T-cell (primary cell): ENCODE results near the gene KAZN. TPM values are rescaled to one million over a fixed set of nuclear protein-coding genes. Genes with fewer than 3 reads are reported as not detected.

Experiments used
- ATAC-seq, 4 experiments: fragments of 200-7000 bp in 3 of 4; fragments of 150-1000 bp in 1 of 4; cut with Tn5 transposase; replicated peaks in 1 of 4; 1 replicate in 3 of 4; 2 replicates in 1 of 4; pipeline ENCODE4 v1.10.0; 2021; ENCODE audit warnings: moderate library complexity in 3 of 4, mild to moderate bottlenecking in 2 of 4, moderate number of reproducible peaks in 1 of 4
- CTCF ChIA-PET, 2 donors: fragments of 300-600 bp; sonication (Branson Sonifier 250); formaldehyde crosslinking; loops; one replicate each; lab custom pipeline; 2022; ENCODE audit warnings: antibody characterized with exemption in 2 of 2; lab: Charles Lee
- POLR2A ChIA-PET, 2 donors: fragments of 300-600 bp; sonication (Branson Sonifier 250); formaldehyde crosslinking; loops; one replicate each; lab custom pipeline; 2022; ENCODE audit warnings: antibody characterized with exemption in 2 of 2; lab: Charles Lee
- DNase-seq, 35 experiments: peaks; one replicate each; pipeline versions ENCODE4 v3.0.0 to v3.0.0-alpha.2; 2013 to 2023
- H3K27ac ChIP-seq: one replicate; pipeline ENCODE4 v1.5.1; 2013; ENCODE audit warnings: low read length
- H3K27me3 ChIP-seq, 2 experiments: replicated peaks in 1 of 2; 1 replicate in 1 of 2; 2 replicates in 1 of 2; pipeline versions ENCODE4 v1.6.1 to v1.7.0; 2013; ENCODE audit warnings: low read length in 1 of 2, mixed read lengths in 1 of 2; ENCODE audit not compliant: control insufficient read depth in 2 of 2, insufficient read depth in 2 of 2; ENCODE audit errors: extremely low read depth in 1 of 2
- H3K36me3 ChIP-seq, 2 donors: 1 replicate in 1 of 2; 2 replicates in 1 of 2; pipeline versions ENCODE4 v1.6.1 to v1.7.0; 2013; ENCODE audit warnings: low read length in 1 of 2; ENCODE audit not compliant: control insufficient read depth in 2 of 2, insufficient read depth in 1 of 2; ENCODE audit errors: extremely low read depth in 1 of 2
- H3K4me1 ChIP-seq, 2 experiments: 1 replicate in 1 of 2; 2 replicates in 1 of 2; pipeline versions ENCODE4 v1.6.1 to v1.7.0; 2013; ENCODE audit warnings: low read length in 2 of 2, mixed read lengths in 1 of 2; ENCODE audit not compliant: insufficient read depth in 2 of 2, control insufficient read depth in 1 of 2; ENCODE audit errors: extremely low read depth in 1 of 2
- H3K4me3 ChIP-seq, 2 donors: 1 replicate in 1 of 2; 2 replicates in 1 of 2; pipeline versions ENCODE4 v1.5.1 to v1.7.0; 2013; ENCODE audit warnings: mild to moderate bottlenecking in 2 of 2, low read length in 1 of 2, moderate library complexity in 1 of 2; ENCODE audit not compliant: control insufficient read depth in 1 of 2; ENCODE audit errors: extremely low read depth in 1 of 2
- H3K9me3 ChIP-seq: 2 replicates; pipeline ENCODE4 v1.7.0; 2013
- H3K27ac Mint-ChIP-seq, 2 donors: one replicate each; pipeline ENCODE4 v1.8.0; 2020 to 2021; ENCODE audit warnings: mild to moderate bottlenecking in 2 of 2, mixed read lengths in 2 of 2
- H3K27me3 Mint-ChIP-seq, 2 donors: one replicate each; pipeline ENCODE4 v1.8.0; 2021 to 2022; ENCODE audit warnings: mixed read lengths in 2 of 2
- H3K36me3 Mint-ChIP-seq: one replicate; pipeline ENCODE4 v1.8.0; 2021; ENCODE audit warnings: mixed read lengths
- H3K4me1 Mint-ChIP-seq, 3 donors: one replicate each; pipeline ENCODE4 v1.8.0; 2020 to 2022; ENCODE audit warnings: mixed read lengths in 3 of 3, mild to moderate bottlenecking in 1 of 3
- H3K4me3 Mint-ChIP-seq, 3 donors: one replicate each; pipeline ENCODE4 v1.8.0; 2020 to 2022; ENCODE audit warnings: mild to moderate bottlenecking in 3 of 3, mixed read lengths in 3 of 3, moderate library complexity in 3 of 3
- H3K9me3 Mint-ChIP-seq, 3 donors: one replicate each; pipeline ENCODE4 v1.8.0; 2020 to 2022; ENCODE audit warnings: mixed read lengths in 3 of 3
- WGBS: methylation state at CpG from one replicate; pipeline ENCODE4 v1.1.5; 2013; ENCODE audit warnings: missing lambda C conversion rate; ENCODE audit not compliant: insufficient coverage; 5-methylcytosine and 5-hydroxymethylcytosine counted together
- total RNA-seq, 35 experiments: library from RNA in 6 of 35; stranded (reverse) in 6 of 35; fragments of 120-200 nt in 1 of 35; gene quantifications; one replicate each; pipeline versions ENCODE4 v1.2.1 to v1.2.4 and lab custom pipeline; 2013 to 2026

Gene KAZN
- total RNA-seq, 5 donors from 2014 or later (not counting 1 experiment from before 2014, with no cell fraction given) = 0.18 to 0.58 (median 0.30) TPM

DNA sequence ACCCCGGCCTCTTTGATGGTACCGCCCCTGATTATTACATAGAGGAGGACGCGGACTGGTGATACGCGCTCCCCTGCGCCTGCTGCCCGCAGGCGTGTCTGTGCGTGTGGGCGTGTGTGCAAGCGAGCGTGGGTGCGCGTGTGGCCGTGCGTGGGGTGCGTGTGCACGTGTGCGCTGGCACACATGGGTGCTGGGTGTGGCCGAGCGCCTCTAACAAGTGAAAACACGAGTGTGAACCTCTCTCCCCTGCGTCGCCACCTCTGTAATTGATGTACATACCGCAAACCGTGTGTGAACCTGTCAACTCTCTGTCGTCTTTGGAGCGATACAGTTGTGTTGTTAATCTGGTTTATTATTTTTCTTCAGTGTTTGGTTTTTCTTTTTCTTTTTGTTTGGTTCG lies 467.3 kb downstream of the KAZN start:
- CTCF ChIA-PET = no interaction called here
- peaks cover 0 to 4% (median 3%) of the 10 kb centered on the region in 3 donors for H3K4me1 Mint-ChIP-seq
- WGBS = 86% methylated on average over 27 of the region's 30 CpGs
- POLR2A ChIA-PET = no interaction called here
- Histone ChIP-seq H3K27ac (peak overlapping the region; percentile 23), H3K4me1 (peaks cover 0 to 3% of the 10 kb centered on the region in 2 experiments), H3K4me3 (no peak overlapping the region), H3K36me3 (no peaks in the 10 kb centered on the region), H3K9me3 (no peaks in the 10 kb centered on the region), H3K27me3 (peaks cover 0 to 3% of the 10 kb centered on the region in 2 experiments)
- no peak overlapping the region for H3K27ac Mint-ChIP-seq
- peaks cover 0 to 7% (median 2%) of the 10 kb centered on the region in 3 donors for H3K9me3 Mint-ChIP-seq
- ATAC-seq (peak in 1 of 4 experiments; percentile 26), DNase-seq (peak in 13 of 35 experiments; percentile 5 to 37 (median 20))
- H3K36me3 Mint-ChIP-seq = no peaks in the 10 kb centered on the region
- H3K4me3 Mint-ChIP-seq = no peak overlapping the region
- peaks cover 0 to 3% of the 10 kb centered on the region in 2 donors for H3K27me3 Mint-ChIP-seq

DNA sequence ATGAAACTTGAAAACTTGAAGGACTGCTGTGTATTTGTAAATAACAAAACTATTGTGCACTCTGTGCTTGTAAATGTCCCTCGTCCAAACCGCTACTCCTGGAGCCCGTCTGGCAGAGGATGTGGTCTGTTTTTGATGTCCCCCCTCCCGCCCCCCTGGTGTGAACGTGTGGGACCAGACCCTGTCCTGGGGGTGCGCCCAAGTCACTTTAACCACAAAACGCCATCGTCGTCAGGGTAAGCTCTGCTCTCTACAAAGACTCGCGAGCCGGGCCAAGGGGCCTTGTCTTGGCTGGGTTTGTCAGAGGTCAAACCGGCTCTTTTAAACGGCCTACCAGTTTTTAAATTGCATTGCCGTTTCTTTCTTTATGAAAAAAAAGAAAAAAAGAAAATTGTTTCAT lies 467.7 kb downstream of the KAZN start:
- POLR2A ChIA-PET = no interaction called here
- H3K4me3 ChIP-seq = no peak overlapping the region
- H3K27ac Mint-ChIP-seq = no peak overlapping the region
- no peaks in the 10 kb centered on the region for H3K9me3 ChIP-seq
- WGBS = 4% methylated on average over 9 of the region's 15 CpGs
- DNase-seq = peak in 12 of 35 experiments; percentile 4 to 49 (median 17)
- H3K9me3 Mint-ChIP-seq = peaks cover 0 to 7% (median 2%) of the 10 kb centered on the region in 3 donors
- peaks cover 0 to 4% (median 3%) of the 10 kb centered on the region in 3 donors for H3K4me1 Mint-ChIP-seq
- H3K27me3 ChIP-seq = peaks cover 0 to 3% of the 10 kb centered on the region in 2 experiments
- peaks cover 0 to 3% of the 10 kb centered on the region in 2 experiments for H3K4me1 ChIP-seq
- H3K27ac ChIP-seq = no peak overlapping the region
- no peaks in the 10 kb centered on the region for H3K36me3 ChIP-seq
- H3K27me3 Mint-ChIP-seq = peaks cover 0 to 3% of the 10 kb centered on the region in 2 donors
- ATAC-seq = no peak
- CTCF ChIA-PET = no interaction called here
- no peak overlapping the region for H3K4me3 Mint-ChIP-seq
- no peaks in the 10 kb centered on the region for H3K36me3 Mint-ChIP-seq

DNA sequence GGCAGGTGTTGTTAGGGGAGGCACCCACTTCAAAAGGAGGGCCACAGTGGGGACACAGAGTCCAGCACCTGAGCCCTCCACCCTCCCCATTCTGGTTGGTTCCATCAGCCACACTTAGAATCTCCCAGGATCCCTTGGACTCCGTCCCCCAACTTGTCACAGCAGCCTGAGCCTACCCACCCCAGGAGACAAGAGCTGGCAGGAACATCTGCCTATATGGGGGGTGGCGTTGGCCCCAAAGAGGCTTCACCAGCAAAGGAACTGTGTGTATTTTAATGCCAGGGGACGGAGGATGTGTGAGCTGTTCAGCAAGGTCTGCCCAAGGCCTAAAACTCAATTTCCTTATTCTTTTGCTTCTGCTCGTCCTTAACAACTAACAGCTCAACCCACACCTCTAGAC lies 468.7 kb downstream of the KAZN start:
- Histone ChIP-seq H3K36me3 (no peaks in the 10 kb centered on the region), H3K27ac (no peak overlapping the region), H3K27me3 (peaks cover 0 to 3% of the 10 kb centered on the region in 2 experiments), H3K9me3 (no peaks in the 10 kb centered on the region), H3K4me3 (no peak overlapping the region), H3K4me1 (peaks cover 0 to 3% of the 10 kb centered on the region in 2 experiments)
- Mint-ChIP-seq H3K9me3 (peaks cover 0 to 5% (median 2%) of the 10 kb centered on the region in 3 donors), H3K36me3 (no peaks in the 10 kb centered on the region), H3K4me1 (peaks cover 0 to 4% (median 3%) of the 10 kb centered on the region in 3 donors), H3K27me3 (peaks cover 0 to 3% of the 10 kb centered on the region in 2 donors), H3K4me3 (no peak overlapping the region), H3K27ac (no peak overlapping the region)
- CTCF ChIA-PET = no interaction called here
- ATAC-seq (no peak), DNase-seq (no peak)
- WGBS = 50% methylated on average over 1 of the region's 4 CpGs
- POLR2A ChIA-PET = no interaction called here

DNA sequence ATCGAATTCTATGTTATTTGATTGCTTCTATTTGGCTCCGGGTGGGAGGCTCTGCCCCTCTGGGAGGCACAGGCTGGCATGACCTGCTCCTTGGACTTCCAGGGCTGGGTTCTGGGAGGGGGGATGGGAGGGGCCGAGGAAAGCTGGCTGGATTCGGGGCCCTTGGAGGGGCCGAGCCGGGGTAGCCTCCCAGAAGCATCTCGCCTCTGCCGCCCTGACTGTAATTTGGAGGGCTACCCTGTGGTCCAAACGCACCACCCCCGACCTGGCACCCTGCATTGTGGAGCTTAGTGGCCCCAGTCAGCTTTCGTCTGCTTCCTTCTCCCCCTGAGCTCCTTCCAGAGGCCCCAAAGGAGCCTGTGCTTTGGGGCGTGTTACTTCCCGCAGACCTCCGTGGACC lies 469.7 kb downstream of the KAZN start:
- Mint-ChIP-seq H3K4me1 (peaks cover 0 to 4% (median 3%) of the 10 kb centered on the region in 3 donors), H3K4me3 (no peak overlapping the region), H3K36me3 (no peaks in the 10 kb centered on the region), H3K9me3 (no peaks in the 10 kb centered on the region), H3K27ac (no peak overlapping the region), H3K27me3 (peaks cover 0 to 3% of the 10 kb centered on the region in 2 donors)
- no peak overlapping the region for H3K4me3 ChIP-seq
- no peaks in the 10 kb centered on the region for H3K9me3 ChIP-seq
- no peak overlapping the region for H3K27ac ChIP-seq
- no peak for DNase-seq
- H3K36me3 ChIP-seq = no peaks in the 10 kb centered on the region
- peaks cover 0 to 3% of the 10 kb centered on the region in 2 experiments for H3K27me3 ChIP-seq
- peaks cover 0 to 3% of the 10 kb centered on the region in 2 experiments for H3K4me1 ChIP-seq
- WGBS = 91% methylated on average over 5 of the region's 14 CpGs
- CTCF ChIA-PET = interaction anchor here in 1 of 2 donors (0.6 to 0.7 kb wide), 2 partner anchors 83 to 164 kb away, joined by 3 read pairs; no protein-coding TSS in a partner anchor
- POLR2A ChIA-PET = no interaction called here
- ATAC-seq = no peak

DNA sequence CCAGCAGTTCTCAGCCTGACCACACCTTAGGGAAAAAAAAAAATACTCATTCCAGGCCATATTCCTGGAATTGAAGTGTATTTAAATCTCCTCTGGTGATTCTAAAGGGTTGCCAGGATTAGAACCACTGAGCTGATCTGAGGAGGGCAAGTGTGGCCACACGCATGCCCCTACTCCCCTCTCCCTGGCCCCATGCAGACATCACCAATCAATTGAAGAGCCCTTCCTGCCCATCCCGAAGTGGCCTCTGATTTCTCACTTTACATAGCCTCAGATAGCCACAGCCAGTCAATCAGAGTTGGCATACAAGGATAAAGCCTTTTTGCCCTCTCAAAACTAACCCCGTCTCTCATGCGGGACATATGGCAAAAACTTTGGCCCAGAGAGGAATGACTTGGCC lies 470.5 kb downstream of the KAZN start:
- no peaks in the 10 kb centered on the region for H3K36me3 Mint-ChIP-seq
- no peaks in the 10 kb centered on the region for H3K9me3 Mint-ChIP-seq
- ATAC-seq = no peak
- POLR2A ChIA-PET = no interaction called here
- peaks cover 0 to 3% of the 10 kb centered on the region in 2 donors for H3K27me3 Mint-ChIP-seq
- H3K9me3 ChIP-seq = no peaks in the 10 kb centered on the region
- H3K4me1 ChIP-seq = peaks cover 0 to 3% of the 10 kb centered on the region in 2 experiments
- no peak for DNase-seq
- H3K27ac ChIP-seq = no peak overlapping the region
- H3K27me3 ChIP-seq = peaks cover 0 to 3% of the 10 kb centered on the region in 2 experiments
- H3K4me3 ChIP-seq = no peak overlapping the region
- peaks cover 0 to 4% (median 3%) of the 10 kb centered on the region in 3 donors for H3K4me1 Mint-ChIP-seq
- no peak overlapping the region for H3K4me3 Mint-ChIP-seq
- H3K27ac Mint-ChIP-seq = no peak overlapping the region
- H3K36me3 ChIP-seq = no peaks in the 10 kb centered on the region
- WGBS = 90% methylated on average over 4 of the region's 4 CpGs
- CTCF ChIA-PET = interaction anchor here in 1 of 2 donors (0.7 kb wide), 1 partner anchor 8 kb away, joined by 4 read pairs; no protein-coding TSS in a partner anchor

DNA sequence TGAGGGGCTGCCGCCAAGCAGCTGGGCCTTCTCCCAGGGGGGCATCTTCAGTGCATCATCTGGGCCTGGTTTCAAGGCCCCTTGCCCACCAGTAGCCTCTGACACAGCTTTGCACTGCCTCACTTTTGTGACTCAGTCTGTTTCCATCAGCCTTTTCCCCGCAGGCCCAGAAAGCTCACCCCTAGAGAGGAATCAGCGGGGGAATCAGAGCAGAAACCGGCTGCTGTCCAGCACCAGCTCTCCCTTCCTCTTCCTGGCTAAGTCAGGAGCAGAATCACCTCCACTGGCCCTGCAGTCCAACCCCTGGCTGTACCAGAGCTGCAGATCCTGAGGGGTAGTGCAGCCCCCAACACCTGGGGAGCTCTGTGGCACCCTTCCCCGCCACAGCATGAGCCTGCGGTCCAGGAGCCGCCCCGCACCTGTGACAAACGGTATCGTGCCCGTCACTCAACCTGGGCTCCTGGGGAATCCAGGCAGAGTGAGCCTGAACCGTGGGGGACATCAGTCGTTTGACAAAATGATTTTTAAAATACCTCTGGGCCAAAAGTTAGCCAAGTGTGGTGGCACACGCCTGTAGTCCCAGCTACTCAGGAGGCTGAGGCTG lies 471.8 kb downstream of the KAZN start:
- ChIA-PET POLR2A (no interaction called here), CTCF (no interaction called here)
- Histone ChIP-seq H3K4me3 (no peak overlapping the region), H3K36me3 (no peaks in the 10 kb centered on the region), H3K27me3 (peaks cover 0 to 3% of the 10 kb centered on the region in 2 experiments), H3K4me1 (peaks cover 0 to 3% of the 10 kb centered on the region in 2 experiments), H3K27ac (no peak overlapping the region), H3K9me3 (no peaks in the 10 kb centered on the region)
- H3K27ac Mint-ChIP-seq = no peak overlapping the region
- H3K36me3 Mint-ChIP-seq = no peaks in the 10 kb centered on the region
- WGBS = 91% methylated on average over 14 of the region's 14 CpGs
- H3K9me3 Mint-ChIP-seq = no peaks in the 10 kb centered on the region
- H3K27me3 Mint-ChIP-seq = peaks cover 0 to 3% of the 10 kb centered on the region in 2 donors
- no peak for ATAC-seq
- DNase-seq = no peak
- no peak overlapping the region for H3K4me3 Mint-ChIP-seq
- peaks cover 0 to 4% (median 3%) of the 10 kb centered on the region in 3 donors for H3K4me1 Mint-ChIP-seq
